Retinal pigment epithelial cell (primary cell): ENCODE results near the gene SLC2A10.
A peak's percentile ranks its signal among the peaks of the same experiment; 100 is the strongest.

ENCODE experiments used
- DNase-seq: peaks from one replicate; pipeline ENCODE4 v3.0.0-alpha.2; 2010; ENCODE audit warnings: low read depth
- H3K4me3 ChIP-seq: 2 replicates; pipeline ENCODE4 v1.5.1; 2011; ENCODE audit warnings: mild to moderate bottlenecking, low read length, control low read depth, moderate library complexity
- CTCF ChIP-seq: conservative IDR thresholded peaks from 2 replicates; pipeline ENCODE4 v1.5.1; 2011; ENCODE audit warnings: low read depth, low read length, control low read depth, inconsistent platforms

The SLC2A10 gene

GRCh38 chr20:46741924-46742668 is 32.6 kb downstream of the SLC2A10 start:
- no peak overlapping the region for H3K4me3 ChIP-seq
- DNase-seq: no peak
- TF ChIP-seq CTCF: no peak

GRCh38 chr20:46742669-46743045 is 33.2 kb downstream of the SLC2A10 start:
- H3K4me3 ChIP-seq: no peak overlapping the region
- no peak for TF ChIP-seq CTCF
- DNase-seq: no peak

- TF ChIP-seq CTCF: no peak
- no peak overlapping the region for H3K4me3 ChIP-seq
- no peak for DNase-seq
Measured at GRCh38 chr20:46743088-46743487, 33.6 kb downstream of the SLC2A10 start.

- TF ChIP-seq CTCF: no peak
- H3K4me3 ChIP-seq: no peak overlapping the region
- DNase-seq: no peak
Measured at GRCh38 chr20:46746956-46747526, 37.6 kb downstream of the SLC2A10 start.

DNA sequence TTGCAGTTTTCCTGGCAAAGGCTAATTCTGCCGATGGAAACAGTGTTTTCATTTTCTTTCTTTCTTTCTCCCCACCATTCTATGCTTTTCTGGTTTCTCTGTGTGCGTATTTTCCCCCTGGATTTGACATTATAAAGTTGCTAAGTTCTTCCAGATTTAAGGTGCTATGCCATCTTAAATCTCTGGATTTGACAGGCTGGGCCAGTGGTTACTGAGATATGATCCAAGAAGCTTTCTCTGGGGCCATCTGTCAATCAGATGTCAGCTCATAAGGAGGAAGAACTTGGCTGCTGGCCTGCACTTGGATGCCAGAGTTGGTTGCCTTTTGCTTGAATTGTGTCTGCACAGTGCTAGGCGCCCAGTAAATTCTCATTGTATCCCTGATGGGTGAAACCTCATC is 39.7 kb downstream of the SLC2A10 start:
- no peak overlapping the region for H3K4me3 ChIP-seq
- TF ChIP-seq CTCF: no peak
- DNase-seq: no peak

- no peak for DNase-seq
- TF ChIP-seq CTCF: no peak
- no peak overlapping the region for H3K4me3 ChIP-seq
Measured at GRCh38 chr20:46751856-46752255, 42.4 kb downstream of the SLC2A10 start.

- no peak for DNase-seq
- peak; percentile 71 for TF ChIP-seq CTCF
- peak overlapping the region; percentile 10 for H3K4me3 ChIP-seq
Measured at GRCh38 chr20:46752728-46753127, 43.3 kb downstream of the SLC2A10 start.
